SK-N-SH (cell line): Measurements from ENCODE around the gene CBLN3. TPM values are rescaled to one million over a fixed set of nuclear protein-coding genes. Genes with fewer than 3 reads are reported as not detected.
"Not testable (repeated sequence)": the region's sequence is repeated elsewhere in the genome, so short reads cannot be mapped to it uniquely, and the experiment has no call there.

ENCODE experiments used
- CTCF ChIA-PET: fragments of 300-600, 350-600 bp; formaldehyde crosslinking; extraction: SDS; loops from one replicate; lab custom pipeline; 2021; lab: Yijun Ruan, JAX
- POLR2A ChIA-PET: fragments of 350-600 bp; sonication (Branson Sonifier 250); formaldehyde crosslinking; extraction: SDS; loops from one replicate; lab custom pipeline; 2020; ENCODE audit warnings: antibody characterized with exemption, inconsistent platforms; lab: Yijun Ruan, JAX
- DNase-seq: peaks from one replicate; pipeline ENCODE4 v3.0.0; 2012
- H2AFZ ChIP-seq: fragments of 200-600 bp; sonication (generic); 2 replicates; pipeline ENCODE4 v1.8.1; 2016; ENCODE audit warnings: antibody characterized with exemption, mild to moderate bottlenecking, low read depth
- H3F3A ChIP-seq: fragments of 200-600 bp; sonication (generic); replicated peaks from 2 replicates; pipeline ENCODE3; 2016; ENCODE audit warnings: antibody characterized with exemption, mild to moderate bottlenecking; ENCODE audit not compliant: insufficient read depth
- H3K27ac ChIP-seq, 2 experiments: fragments of 200-500 bp in 1 of 2; fragments of 200-600 bp in 1 of 2; sonication (Bioruptor generic) in 1 of 2; sonication (generic), shearing (Covaris generic) in 1 of 2; 2 replicates each; pipeline versions ENCODE4 v1.5.1 to v1.6.1; 2014 to 2016; ENCODE audit warnings: low read depth in 2 of 2, inconsistent platforms in 1 of 2, low read length in 1 of 2, mild to moderate bottlenecking in 1 of 2, mixed read lengths in 1 of 2
- H3K27me3 ChIP-seq: fragments of 200-600 bp; sonication (generic), shearing (Covaris generic); 2 replicates; pipeline ENCODE4 v1.6.1; 2016; ENCODE audit warnings: mixed run types; ENCODE audit not compliant: insufficient read depth
- H3K36me3 ChIP-seq, 2 experiments: fragments of 200-500 bp in 1 of 2; fragments of 200-600 bp in 1 of 2; sonication (Bioruptor generic) in 1 of 2; sonication (generic) in 1 of 2; replicated peaks in 1 of 2; 2 replicates each; pipeline versions ENCODE3 to v1.5.1; 2014 to 2016; ENCODE audit warnings: low read length in 1 of 2, mild to moderate bottlenecking in 1 of 2; ENCODE audit not compliant: insufficient read depth in 2 of 2, control insufficient read depth in 1 of 2
- H3K4me1 ChIP-seq, 2 experiments: fragments of 200-500 bp in 1 of 2; fragments of 200-600 bp in 1 of 2; sonication (Bioruptor generic) in 1 of 2; sonication (generic), shearing (Covaris generic) in 1 of 2; 2 replicates each; pipeline versions ENCODE4 v1.5.1 to v1.6.1; 2014 to 2016; ENCODE audit warnings: low read depth in 1 of 2, low read length in 1 of 2, mixed run types in 1 of 2; ENCODE audit not compliant: insufficient read depth in 2 of 2, control insufficient read depth in 1 of 2
- H3K4me2 ChIP-seq: fragments of 200-600 bp; sonication (generic), shearing (Covaris generic); 2 replicates; pipeline ENCODE4 v1.6.1; 2017; ENCODE audit warnings: mixed run types
- H3K4me3 ChIP-seq, 2 experiments: fragments of 200-500 bp in 1 of 2; fragments of 200-600 bp in 1 of 2; sonication (Bioruptor generic) in 1 of 2; sonication (generic), shearing (Covaris generic) in 1 of 2; 2 replicates each; pipeline versions ENCODE4 v1.5.1 to v1.8.1; 2014 to 2016; ENCODE audit warnings: low read depth in 2 of 2, inconsistent platforms in 1 of 2, low read length in 1 of 2, mild to moderate bottlenecking in 1 of 2, mixed read lengths in 1 of 2, moderate library complexity in 1 of 2
- H3K79me2 ChIP-seq: fragments of 200-600 bp; sonication (generic); 2 replicates; pipeline ENCODE4 v1.8.1; 2017; ENCODE audit warnings: mild to moderate bottlenecking; ENCODE audit not compliant: insufficient read depth
- H3K9ac ChIP-seq: fragments of 200-600 bp; sonication (generic); 2 replicates; pipeline ENCODE4 v1.6.1; 2017; ENCODE audit warnings: mixed run types
- H3K9me2 ChIP-seq: fragments of 200-600 bp; sonication (generic); 2 replicates; pipeline ENCODE4 v1.6.1; 2017; ENCODE audit warnings: mixed run types
- H3K9me3 ChIP-seq: fragments of 200-600 bp; sonication (generic); 2 replicates; pipeline ENCODE4 v1.6.1; 2017; ENCODE audit warnings: mixed run types, mild to moderate bottlenecking, moderate library complexity
- H4K20me1 ChIP-seq: fragments of 200-600 bp; sonication (generic); 2 replicates; pipeline ENCODE4 v1.6.1; 2017; ENCODE audit warnings: mild to moderate bottlenecking, mixed run types; ENCODE audit not compliant: insufficient read depth
- CHD2 ChIP-seq: fragments of 150-350 bp; IDR thresholded peaks from 2 replicates; pipeline ENCODE4 v1.6.1; 2018; ENCODE audit warnings: low read length; ENCODE audit not compliant: partially characterized antibody
- EP300 ChIP-seq, 2 experiments: IDR thresholded peaks; 2 replicates each; pipeline versions ENCODE4 v1.4.0 to v1.6.1; 2012; ENCODE audit warnings: borderline replicate concordance in 1 of 2, low read depth in 1 of 2, low read length in 1 of 2
- FOSL2 ChIP-seq: IDR thresholded peaks from 2 replicates; pipeline ENCODE4 v1.4.0; 2012; ENCODE audit warnings: low read depth, mild to moderate bottlenecking, moderate library complexity, borderline replicate concordance
- FOXJ3 ChIP-seq: sonication (generic); formaldehyde crosslinking; IDR thresholded peaks from 2 replicates; pipeline ENCODE4 v1.5.1; 2020; ENCODE audit warnings: mild to moderate bottlenecking, missing genetic modification reagents
- GATA2 ChIP-seq: sonication (generic); formaldehyde crosslinking; IDR thresholded peaks from 2 replicates; pipeline ENCODE4 v1.5.0; 2020; ENCODE audit warnings: mild to moderate bottlenecking, missing genetic modification reagents
- MEF2A ChIP-seq: IDR thresholded peaks from 2 replicates; pipeline ENCODE4 v1.4.0; 2012; ENCODE audit warnings: low read depth, borderline replicate concordance
- SIN3A ChIP-seq: IDR thresholded peaks from 2 replicates; pipeline ENCODE4 v1.6.1; 2012; ENCODE audit warnings: low read depth, mild to moderate bottlenecking, low read length, moderate library complexity, borderline replicate concordance
- TCF12 ChIP-seq: IDR thresholded peaks from 2 replicates; pipeline ENCODE4 v1.4.0; 2012
- TEAD4 ChIP-seq: IDR thresholded peaks from 2 replicates; pipeline ENCODE4 v1.4.0; 2012; ENCODE audit warnings: mild to moderate bottlenecking, borderline replicate concordance; ENCODE audit not compliant: insufficient read depth
- YY1 ChIP-seq: IDR thresholded peaks from 2 replicates; pipeline ENCODE4 v1.4.0; 2012; ENCODE audit warnings: low read depth, mild to moderate bottlenecking
- WGBS: methylation state at CpG from one replicate; pipeline ENCODE4 v1.1.6; 2017; ENCODE audit warnings: low lambda C conversion rate; 5-methylcytosine and 5-hydroxymethylcytosine counted together
- polyA plus RNA-seq, 3 experiments: library from polyadenylated mRNA; depleted of rRNA; stranded (reverse); fragments of >200 nt; gene quantifications; 2 replicates each; pipeline ENCODE4 v1.2.3, GENCODE V29; 2012
- TF ChIP-seq, protein P1 (sequence below): IDR thresholded peaks from 2 replicates; pipeline ENCODE4; 2012
- TF ChIP-seq, protein P2 (sequence below): fragments of 150-350 bp; IDR thresholded peaks from 2 replicates; pipeline ENCODE4 v1.6.1; 2017; ENCODE audit warnings: antibody characterized with exemption, low read length, low read depth, borderline replicate concordance
- TF ChIP-seq, protein P3 (sequence below): IDR thresholded peaks from 2 replicates; pipeline ENCODE4 v1.4.0; 2012; ENCODE audit warnings: low read depth, borderline replicate concordance
- TF ChIP-seq, protein P4 (sequence below): IDR thresholded peaks from 2 replicates; pipeline ENCODE4 v1.6.1; 2012; ENCODE audit warnings: mild to moderate bottlenecking, low read depth, low read length, moderate library complexity

The CBLN3 gene
- polyA plus RNA-seq, 1 of the 3 experiments (the other 2 are of a cell fraction), result 1.8 TPM

DNA sequence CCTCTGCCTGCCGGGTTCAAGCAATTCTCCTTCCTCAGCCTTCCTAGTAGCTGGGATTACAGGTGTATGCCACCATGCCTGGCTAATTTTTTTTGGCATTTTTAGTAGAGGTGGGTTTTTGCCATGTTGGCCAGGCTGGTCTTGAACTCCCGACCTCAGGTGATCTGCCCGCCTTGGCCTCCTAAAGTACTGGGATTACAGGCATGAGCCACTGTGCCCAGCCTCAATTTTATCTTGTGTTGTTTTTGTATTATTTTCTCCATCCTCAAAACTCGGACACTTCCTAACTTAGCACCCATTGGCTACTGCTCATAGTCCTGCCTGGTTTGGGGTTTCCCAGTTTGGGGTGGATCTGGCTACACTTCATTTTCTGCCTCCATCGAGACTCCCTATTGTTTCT is 41.9 kb downstream of the CBLN3 start:
- H3K36me3 ChIP-seq, POLR2A ChIA-PET: not testable (repeated sequence)

DNA sequence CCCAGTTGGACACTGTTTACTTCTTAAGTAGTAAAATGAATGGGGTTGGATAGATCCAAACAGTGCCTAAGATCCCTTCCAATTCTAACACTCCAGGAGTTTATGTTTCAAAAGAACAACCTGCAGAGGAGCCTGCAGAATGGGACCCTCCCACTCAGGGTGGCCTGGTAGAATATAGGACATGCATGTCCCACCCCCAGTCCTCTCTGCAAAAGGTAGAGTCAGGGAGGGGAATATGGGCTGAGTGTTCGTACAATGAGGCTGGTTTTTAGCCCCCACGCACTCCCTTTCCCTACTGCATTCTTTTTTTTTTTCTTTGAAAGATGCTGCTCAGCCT is 42.5 kb downstream of the CBLN3 start:
- Histone ChIP-seq H3K4me2 (no peak overlapping the region), H3K9ac (no peak overlapping the region), H3K27ac (no peak overlapping the region), H3K4me3 (no peak overlapping the region), H3K9me2 (no peaks in the 10 kb centered on the region), H4K20me1 (no peaks in the 10 kb centered on the region), H2AFZ (no peak overlapping the region), H3K79me2 (no peaks in the 10 kb centered on the region), H3K27me3 (no peaks in the 10 kb centered on the region), H3K9me3 (no peaks in the 10 kb centered on the region), H3K4me1 (peaks cover 0 to 2% of the 10 kb centered on the region in 2 experiments; a peak in 1 of 4 replicates), H3F3A (peaks cover 5% of the 10 kb centered on the region), H3K36me3 (no peaks in the 10 kb centered on the region)
- WGBS, result 88% methylated on average over 2 of the region's 2 CpGs
- TF ChIP-seq, protein P1, sequence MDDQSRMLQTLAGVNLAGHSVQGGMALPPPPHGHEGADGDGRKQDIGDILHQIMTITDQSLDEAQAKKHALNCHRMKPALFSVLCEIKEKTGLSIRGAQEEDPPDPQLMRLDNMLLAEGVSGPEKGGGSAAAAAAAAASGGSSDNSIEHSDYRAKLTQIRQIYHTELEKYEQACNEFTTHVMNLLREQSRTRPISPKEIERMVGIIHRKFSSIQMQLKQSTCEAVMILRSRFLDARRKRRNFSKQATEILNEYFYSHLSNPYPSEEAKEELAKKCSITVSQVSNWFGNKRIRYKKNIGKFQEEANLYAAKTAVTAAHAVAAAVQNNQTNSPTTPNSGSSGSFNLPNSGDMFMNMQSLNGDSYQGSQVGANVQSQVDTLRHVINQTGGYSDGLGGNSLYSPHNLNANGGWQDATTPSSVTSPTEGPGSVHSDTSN, result no peak
- no peak for TF ChIP-seq FOSL2
- no peak for TF ChIP-seq FOXJ3 (CRISPR knock-in tag)
- ChIA-PET POLR2A (no interaction called here), CTCF (interaction anchor here (1.5 kb wide), 1 partner anchor 53 kb away, joined by 3 read pairs; no protein-coding TSS in a partner anchor)
- DNase-seq, result no peak

More for the DNA sequence above, 41.9 kb downstream of the CBLN3 start:
- not testable (repeated sequence) for H3K9me3 ChIP-seq, H4K20me1 ChIP-seq, H3K4me1 ChIP-seq, H3K4me2 ChIP-seq, H3K27ac ChIP-seq, H3K79me2 ChIP-seq, DNase-seq, H2AFZ ChIP-seq, H3K9ac ChIP-seq, H3K27me3 ChIP-seq, H3K4me3 ChIP-seq, H3K9me2 ChIP-seq
- H3F3A ChIP-seq, result peaks cover 10% of the 10 kb centered on the region
- 63% methylated on average over 5 of the region's 5 CpGs for WGBS
- CTCF ChIA-PET, result interaction anchor here (0.8 to 1.0 kb wide), 2 partner anchors 22 to 44 kb away, joined by 3 read pairs; no protein-coding TSS in a partner anchor

DNA sequence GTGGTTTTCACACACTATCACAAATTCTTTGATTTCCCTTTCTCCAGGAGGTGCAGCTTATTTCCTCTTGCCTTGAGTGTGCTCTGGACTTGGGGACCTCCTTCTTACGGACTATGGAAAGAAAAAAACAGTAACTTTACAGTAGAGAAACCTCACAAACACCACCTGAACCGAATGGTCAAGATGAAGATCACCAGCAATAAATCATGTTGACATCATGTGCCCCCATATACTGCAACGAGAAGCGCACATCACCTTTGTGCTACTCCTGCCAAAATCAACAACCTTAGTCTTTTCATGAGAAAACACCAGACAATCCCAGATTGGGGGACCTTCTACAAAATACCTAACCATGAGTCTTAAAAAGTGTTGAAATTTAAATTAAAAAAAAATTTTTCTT is 43.9 kb downstream of the CBLN3 start:
- POLR2A ChIA-PET, result no interaction called here
- H3F3A ChIP-seq, result peaks cover 5% of the 10 kb centered on the region
- H3K79me2 ChIP-seq, result no peaks in the 10 kb centered on the region
- CTCF ChIA-PET, result interaction anchor here (1.1 to 1.7 kb wide), 4 partner anchors 46 to 54 kb away, joined by 3 to 4 read pairs (median 4); no protein-coding TSS in a partner anchor
- H4K20me1 ChIP-seq, result no peaks in the 10 kb centered on the region
- peaks cover 0 to 12% of the 10 kb centered on the region in 2 experiments; a peak in 1 of 4 replicates for H3K4me1 ChIP-seq
- H3K4me2 ChIP-seq, result no peak overlapping the region
- H3K4me3 ChIP-seq, result no peak overlapping the region
- H3K9me2 ChIP-seq, result no peaks in the 10 kb centered on the region
- WGBS, result 60% methylated on average over 4 of the region's 4 CpGs
- no peaks in the 10 kb centered on the region for H3K9me3 ChIP-seq
- no peaks in the 10 kb centered on the region for H3K36me3 ChIP-seq
- no peak for DNase-seq
- H3K27me3 ChIP-seq, result no peaks in the 10 kb centered on the region
- no peak overlapping the region for H3K9ac ChIP-seq
- H3K27ac ChIP-seq, result no peak overlapping the region
- H2AFZ ChIP-seq, result no peak overlapping the region
- TF ChIP-seq FOXJ3 (CRISPR knock-in tag) (no peak), GATA2 (CRISPR knock-in tag) (no peak), TEAD4 (no peak), CHD2 (no peak), TCF12 (no peak), SIN3A (no peak), YY1 (no peak), MEF2A (no peak), EP300 (IDR thresholded peaks at IDR 0.05; ENCODE audit: borderline replicate concordance in 1 of 2, low read depth in 1 of 2, low read length in 1 of 2) (no peak)
- TF ChIP-seq, protein P2, sequence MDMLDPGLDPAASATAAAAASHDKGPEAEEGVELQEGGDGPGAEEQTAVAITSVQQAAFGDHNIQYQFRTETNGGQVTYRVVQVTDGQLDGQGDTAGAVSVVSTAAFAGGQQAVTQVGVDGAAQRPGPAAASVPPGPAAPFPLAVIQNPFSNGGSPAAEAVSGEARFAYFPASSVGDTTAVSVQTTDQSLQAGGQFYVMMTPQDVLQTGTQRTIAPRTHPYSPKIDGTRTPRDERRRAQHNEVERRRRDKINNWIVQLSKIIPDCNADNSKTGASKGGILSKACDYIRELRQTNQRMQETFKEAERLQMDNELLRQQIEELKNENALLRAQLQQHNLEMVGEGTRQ, result no peak
- TF ChIP-seq, protein P3, sequence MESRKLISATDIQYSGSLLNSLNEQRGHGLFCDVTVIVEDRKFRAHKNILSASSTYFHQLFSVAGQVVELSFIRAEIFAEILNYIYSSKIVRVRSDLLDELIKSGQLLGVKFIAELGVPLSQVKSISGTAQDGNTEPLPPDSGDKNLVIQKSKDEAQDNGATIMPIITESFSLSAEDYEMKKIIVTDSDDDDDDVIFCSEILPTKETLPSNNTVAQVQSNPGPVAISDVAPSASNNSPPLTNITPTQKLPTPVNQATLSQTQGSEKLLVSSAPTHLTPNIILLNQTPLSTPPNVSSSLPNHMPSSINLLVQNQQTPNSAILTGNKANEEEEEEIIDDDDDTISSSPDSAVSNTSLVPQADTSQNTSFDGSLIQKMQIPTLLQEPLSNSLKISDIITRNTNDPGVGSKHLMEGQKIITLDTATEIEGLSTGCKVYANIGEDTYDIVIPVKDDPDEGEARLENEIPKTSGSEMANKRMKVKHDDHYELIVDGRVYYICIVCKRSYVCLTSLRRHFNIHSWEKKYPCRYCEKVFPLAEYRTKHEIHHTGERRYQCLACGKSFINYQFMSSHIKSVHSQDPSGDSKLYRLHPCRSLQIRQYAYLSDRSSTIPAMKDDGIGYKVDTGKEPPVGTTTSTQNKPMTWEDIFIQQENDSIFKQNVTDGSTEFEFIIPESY, result no peak
- TF ChIP-seq, protein P4, sequence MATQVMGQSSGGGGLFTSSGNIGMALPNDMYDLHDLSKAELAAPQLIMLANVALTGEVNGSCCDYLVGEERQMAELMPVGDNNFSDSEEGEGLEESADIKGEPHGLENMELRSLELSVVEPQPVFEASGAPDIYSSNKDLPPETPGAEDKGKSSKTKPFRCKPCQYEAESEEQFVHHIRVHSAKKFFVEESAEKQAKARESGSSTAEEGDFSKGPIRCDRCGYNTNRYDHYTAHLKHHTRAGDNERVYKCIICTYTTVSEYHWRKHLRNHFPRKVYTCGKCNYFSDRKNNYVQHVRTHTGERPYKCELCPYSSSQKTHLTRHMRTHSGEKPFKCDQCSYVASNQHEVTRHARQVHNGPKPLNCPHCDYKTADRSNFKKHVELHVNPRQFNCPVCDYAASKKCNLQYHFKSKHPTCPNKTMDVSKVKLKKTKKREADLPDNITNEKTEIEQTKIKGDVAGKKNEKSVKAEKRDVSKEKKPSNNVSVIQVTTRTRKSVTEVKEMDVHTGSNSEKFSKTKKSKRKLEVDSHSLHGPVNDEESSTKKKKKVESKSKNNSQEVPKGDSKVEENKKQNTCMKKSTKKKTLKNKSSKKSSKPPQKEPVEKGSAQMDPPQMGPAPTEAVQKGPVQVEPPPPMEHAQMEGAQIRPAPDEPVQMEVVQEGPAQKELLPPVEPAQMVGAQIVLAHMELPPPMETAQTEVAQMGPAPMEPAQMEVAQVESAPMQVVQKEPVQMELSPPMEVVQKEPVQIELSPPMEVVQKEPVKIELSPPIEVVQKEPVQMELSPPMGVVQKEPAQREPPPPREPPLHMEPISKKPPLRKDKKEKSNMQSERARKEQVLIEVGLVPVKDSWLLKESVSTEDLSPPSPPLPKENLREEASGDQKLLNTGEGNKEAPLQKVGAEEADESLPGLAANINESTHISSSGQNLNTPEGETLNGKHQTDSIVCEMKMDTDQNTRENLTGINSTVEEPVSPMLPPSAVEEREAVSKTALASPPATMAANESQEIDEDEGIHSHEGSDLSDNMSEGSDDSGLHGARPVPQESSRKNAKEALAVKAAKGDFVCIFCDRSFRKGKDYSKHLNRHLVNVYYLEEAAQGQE, result no peak
